Neural cell (in vitro differentiated cells): ENCODE results near the gene MARVELD1.

Experiments used
- CTCF ChIP-seq: fragments of 450-650 bp; IDR thresholded peaks from 2 replicates; pipeline ENCODE4 v1.5.1; 2014; ENCODE audit warnings: antibody characterized with exemption, mild to moderate bottlenecking, moderate library complexity; ENCODE audit not compliant: poor library complexity, severe bottlenecking
- EP300 ChIP-seq: fragments of 450-650 bp; conservative IDR thresholded peaks from 2 replicates; pipeline ENCODE4 v1.6.1; 2014; ENCODE audit warnings: antibody characterized with exemption, mild to moderate bottlenecking, moderate library complexity; ENCODE audit not compliant: poor library complexity, severe bottlenecking
- EZH2 ChIP-seq: fragments of 200-600, 300-800 bp; shearing (Covaris generic), sonication (generic); IDR thresholded peaks from 2 replicates; pipeline ENCODE4 v1.6.1; 2014; ENCODE audit warnings: antibody characterized with exemption, low read length, borderline replicate concordance, mild to moderate bottlenecking; ENCODE audit not compliant: insufficient read depth, poor library complexity, severe bottlenecking
- REST ChIP-seq: IDR thresholded peaks from 2 replicates; pipeline ENCODE4 v1.6.1; 2012; ENCODE audit warnings: borderline replicate concordance
- TAF1 ChIP-seq: IDR thresholded peaks from 2 replicates; pipeline ENCODE4 v1.6.1; 2012; ENCODE audit warnings: low read depth

DNA sequence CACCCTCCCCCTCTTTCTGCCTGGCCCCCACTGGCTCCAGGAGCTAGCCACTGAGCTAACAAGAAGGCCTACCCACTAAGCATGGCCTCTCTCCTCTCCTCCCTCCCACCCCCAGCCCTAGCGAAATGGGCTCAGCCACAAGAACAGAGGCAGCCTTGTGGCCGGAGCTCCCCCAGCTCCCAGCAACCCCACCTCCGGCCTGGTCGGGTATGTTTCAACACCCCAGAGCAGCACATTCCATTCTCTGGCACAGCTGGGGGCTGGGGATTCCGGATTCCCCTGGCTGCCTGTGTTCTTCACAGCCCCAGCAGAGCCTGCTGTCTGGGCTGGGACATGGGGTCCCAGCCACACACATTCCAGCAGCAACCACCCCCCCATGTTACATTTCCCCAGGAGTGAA is 49.3 kb downstream of the MARVELD1 start:
- no peak for TF ChIP-seq REST
- TF ChIP-seq CTCF = no peak
- no peak for TF ChIP-seq EP300
- no peak for TF ChIP-seq EZH2
- no peak for TF ChIP-seq TAF1
